Middle frontal gyrus (tissue), 1 donor: ENCODE results near the gene ZNF236.

Experiments
- DNase-seq: peaks from one replicate; pipeline ENCODE4 v3.0.0-alpha.2; 2015; ENCODE audit warnings: low spot score; ENCODE audit errors: extremely low spot score

Gene ZNF236

DNA sequence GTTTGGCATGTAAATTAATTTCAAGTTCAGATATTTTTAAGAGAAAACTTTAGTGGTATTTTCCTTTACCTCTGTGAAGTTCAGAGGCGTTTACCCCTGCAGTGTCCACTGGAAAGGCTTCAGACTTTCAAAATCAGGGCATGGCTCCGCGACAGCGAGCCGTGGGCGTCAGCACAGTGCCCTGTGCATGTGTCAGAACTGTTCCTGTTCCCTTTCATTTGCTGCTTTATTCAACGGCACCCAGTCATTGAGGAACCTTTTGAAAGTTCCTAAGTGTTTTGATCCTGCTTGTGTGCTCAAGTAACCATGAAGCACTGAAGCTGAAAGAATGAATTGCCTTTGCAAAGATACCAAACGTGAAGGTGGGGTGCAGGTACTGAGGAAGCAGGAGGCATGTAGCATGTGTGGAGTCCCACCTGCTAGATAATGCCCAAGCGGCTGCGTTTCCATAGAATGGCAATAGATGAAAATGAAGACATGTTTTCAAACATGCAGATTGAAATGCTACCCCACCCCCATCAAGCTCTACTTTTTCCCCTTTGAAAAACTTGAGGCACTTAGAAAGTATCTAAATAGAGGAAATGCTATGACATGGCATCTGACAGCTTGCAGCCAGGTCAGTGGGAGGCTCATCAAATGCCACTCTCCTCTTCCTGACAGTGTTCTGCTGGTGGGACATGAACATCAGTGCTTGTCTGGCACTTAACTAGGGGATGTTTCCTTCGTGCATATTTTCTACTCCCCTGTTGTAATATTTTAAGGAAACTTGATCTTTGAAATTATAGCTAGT lies 148.6 kb downstream of the ZNF236 start:
- no peak for DNase-seq

- no peak for DNase-seq
Observed at GRCh38 chr18:76972241-76972640, 149.9 kb downstream of the ZNF236 start.

DNA sequence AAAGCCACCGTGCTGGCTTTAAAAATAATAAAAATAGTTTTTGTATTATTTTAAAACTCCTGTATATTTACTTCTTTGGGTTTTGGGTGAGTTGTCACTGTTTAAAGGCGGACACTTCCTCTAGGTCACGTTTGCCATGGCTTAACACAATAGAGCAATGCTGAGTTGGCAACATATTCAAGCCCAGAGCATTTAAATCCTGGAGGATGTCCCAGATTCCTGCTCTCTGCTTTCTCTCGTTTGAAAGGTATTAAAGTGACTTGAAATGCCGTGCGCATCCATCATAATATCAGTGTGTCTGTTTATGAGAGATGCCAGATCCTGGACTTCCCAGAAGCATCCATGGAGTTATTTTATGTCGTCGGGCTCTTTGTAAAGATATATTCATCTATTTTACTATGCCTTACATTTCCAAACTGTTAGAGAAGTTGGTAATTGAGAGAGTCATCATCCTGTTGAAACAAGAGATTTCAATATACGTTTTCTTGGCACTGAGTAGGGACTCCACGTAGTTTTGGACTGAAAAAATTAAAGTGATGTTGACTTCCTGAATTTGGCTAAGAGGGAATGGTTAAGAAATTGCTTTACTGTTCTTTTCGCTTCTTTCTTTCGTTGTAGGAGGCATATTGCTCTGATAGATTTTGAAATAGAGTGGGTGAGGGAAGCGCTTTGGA lies 150.6 kb downstream of the ZNF236 start:
- DNase-seq, result no peak

DNA sequence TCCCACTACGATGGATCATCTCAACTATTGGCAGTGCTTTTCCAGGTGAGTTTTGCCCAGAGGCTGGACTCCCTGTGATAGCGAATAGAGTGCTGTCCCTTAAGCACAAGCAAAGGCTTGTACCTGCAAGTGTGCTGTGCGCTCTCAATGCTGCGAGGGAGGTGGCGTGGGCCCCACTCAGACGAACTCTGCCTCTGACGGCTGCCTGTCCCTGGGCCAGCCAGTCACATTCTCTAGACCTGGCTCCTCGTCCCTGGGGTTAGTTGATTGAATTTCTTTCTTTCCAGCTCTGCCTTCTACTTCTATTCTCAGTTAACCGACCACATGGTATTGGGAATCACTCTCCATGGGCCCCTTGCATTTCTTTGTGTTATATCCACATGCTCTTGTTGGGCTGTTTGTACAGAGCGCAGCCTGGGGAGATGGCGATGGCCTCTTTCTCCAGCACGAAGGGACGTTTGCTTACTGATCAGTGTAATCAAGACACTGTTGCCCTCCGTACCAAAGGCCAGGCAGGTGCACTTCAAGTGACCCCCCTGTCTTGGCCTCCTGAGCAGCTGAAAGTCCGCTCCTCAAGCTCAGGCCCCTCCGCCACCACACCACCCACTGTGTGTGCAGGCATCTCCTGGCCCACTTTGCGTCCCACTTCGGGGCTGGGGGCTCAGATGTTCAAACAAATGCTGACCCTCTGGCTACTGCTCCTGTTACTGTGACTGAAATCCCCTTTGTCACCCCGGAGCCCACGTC lies 151.3 kb downstream of the ZNF236 start:
- DNase-seq, result no peak

DNA sequence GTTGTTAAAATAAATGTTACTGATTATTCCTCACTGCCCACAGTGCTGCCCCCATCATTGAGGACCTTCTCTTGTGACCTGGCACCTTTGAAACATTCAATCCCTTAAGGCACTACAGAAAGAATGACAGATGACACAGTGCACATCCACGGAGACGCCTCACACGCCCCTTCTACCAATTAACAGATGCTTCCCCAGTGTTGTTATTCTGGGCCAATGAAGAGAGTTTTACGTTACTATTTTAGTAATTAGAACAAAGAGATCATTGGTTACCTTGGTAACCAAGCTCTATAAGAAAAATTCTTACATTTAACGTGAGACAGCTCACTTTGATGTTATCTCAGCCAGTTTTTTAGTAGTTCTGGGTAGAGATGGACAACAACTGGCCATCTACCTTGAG lies 152.0 kb downstream of the ZNF236 start:
- DNase-seq, result no peak

DNA sequence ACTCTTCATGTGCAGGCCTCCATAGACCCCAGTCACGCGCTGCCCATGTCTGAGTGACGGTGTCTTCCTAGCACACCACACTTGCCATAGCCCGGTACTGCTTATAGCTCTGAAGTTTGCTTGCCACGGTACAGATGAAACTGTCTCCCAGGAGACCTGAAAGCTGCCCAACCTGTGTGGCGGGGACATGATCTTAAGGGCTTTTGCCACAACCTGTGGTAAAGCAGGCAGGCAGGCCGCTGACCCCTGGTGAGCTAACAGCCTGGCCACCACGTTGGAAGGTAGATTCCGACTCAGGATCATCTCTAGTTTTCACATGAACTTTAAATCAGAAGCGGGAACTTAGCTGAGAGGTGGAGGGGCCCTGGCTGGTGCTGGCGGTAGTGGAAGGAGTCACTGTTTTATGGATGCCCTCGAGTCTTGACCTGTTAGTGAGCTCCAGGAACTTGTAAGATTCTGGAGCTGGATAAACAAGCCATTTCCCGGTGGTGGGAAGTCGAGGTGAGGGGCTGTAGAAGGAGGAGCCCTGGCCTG lies 153.3 kb downstream of the ZNF236 start:
- no peak for DNase-seq

- DNase-seq, result no peak
Observed at GRCh38 chr18:76977108-76977621, 154.8 kb downstream of the ZNF236 start.

- no peak for DNase-seq
Observed at GRCh38 chr18:76977684-76978232, 155.4 kb downstream of the ZNF236 start.

DNA sequence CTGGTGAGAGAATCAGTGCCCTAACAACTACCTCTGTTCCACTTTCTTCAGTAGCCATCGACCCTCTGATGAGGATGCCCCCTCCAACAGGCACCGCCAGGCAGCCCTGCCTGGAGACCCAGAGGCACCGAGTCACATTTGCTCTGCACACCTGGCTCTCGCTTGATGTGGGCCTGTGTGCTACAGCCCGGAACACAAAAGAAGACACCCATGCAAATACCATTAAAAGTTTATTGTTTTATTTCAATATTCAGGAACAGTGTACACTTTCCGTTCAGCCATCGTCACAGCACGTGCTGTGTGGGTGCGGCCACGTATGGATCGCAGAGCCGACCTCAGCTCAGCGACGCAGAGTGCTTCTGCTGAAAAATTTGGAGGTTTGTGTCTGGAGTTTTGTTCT lies 156.3 kb downstream of the ZNF236 start:
- DNase-seq, result no peak

DNA sequence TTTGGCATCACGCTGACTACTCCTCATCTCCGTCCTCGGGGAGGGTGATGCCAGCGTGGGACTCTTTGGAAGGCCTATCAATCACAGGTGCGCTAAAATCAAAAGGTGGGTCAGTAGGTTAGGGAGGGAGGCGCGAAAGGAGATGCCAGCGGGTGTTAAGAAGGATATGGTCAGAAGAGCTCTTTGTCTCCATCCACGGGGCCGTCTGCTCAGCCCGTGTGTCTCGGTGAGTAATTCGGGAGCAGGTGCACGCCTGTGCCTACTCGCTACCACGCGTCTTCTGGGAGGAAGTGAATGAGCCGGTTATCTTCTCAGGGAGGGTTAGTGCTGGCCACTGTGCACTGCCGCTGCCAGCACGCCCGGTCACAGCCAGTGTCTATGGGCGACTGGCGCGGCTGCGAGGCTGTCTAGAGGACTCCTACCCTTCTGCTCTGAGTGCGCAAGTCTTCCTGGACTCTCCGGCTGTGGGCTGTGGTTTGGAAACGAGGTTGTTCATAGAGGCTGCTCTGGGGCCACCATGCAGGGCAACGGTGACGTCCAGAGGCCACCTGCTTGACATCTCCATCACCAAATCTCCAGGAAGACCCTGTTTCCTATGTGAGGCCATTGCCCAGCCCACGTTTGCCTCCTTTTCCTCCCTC lies 156.9 kb downstream of the ZNF236 start:
- no peak for DNase-seq

DNA sequence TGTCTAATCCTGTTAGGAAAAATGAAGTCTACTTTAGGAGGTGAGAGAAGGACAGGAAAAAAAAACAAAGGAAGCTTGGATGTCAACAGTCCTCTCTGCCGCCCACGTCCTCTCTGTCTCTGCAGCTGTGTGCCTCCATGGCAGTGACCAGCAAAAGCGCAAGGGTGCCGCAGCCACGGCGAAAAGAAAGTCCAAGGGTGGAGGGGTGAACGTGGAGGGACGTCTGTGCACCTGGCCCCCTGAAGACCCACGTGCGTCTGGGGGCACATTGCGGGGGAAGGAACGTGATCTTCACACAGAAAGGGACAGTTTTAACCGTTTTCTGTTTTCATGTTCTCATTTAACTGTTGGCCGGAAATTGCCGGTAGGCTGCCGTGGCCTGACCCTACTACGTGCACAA lies 157.5 kb downstream of the ZNF236 start:
- DNase-seq, result no peak

GRCh38 chr18:76980663-76981395 lies 158.5 kb downstream of the ZNF236 start:
- no peak for DNase-seq

- DNase-seq, result no peak
Observed at GRCh38 chr18:76981396-76981968, 159.1 kb downstream of the ZNF236 start.

GRCh38 chr18:76982038-76982437 lies 159.7 kb downstream of the ZNF236 start:
- no peak for DNase-seq

DNA sequence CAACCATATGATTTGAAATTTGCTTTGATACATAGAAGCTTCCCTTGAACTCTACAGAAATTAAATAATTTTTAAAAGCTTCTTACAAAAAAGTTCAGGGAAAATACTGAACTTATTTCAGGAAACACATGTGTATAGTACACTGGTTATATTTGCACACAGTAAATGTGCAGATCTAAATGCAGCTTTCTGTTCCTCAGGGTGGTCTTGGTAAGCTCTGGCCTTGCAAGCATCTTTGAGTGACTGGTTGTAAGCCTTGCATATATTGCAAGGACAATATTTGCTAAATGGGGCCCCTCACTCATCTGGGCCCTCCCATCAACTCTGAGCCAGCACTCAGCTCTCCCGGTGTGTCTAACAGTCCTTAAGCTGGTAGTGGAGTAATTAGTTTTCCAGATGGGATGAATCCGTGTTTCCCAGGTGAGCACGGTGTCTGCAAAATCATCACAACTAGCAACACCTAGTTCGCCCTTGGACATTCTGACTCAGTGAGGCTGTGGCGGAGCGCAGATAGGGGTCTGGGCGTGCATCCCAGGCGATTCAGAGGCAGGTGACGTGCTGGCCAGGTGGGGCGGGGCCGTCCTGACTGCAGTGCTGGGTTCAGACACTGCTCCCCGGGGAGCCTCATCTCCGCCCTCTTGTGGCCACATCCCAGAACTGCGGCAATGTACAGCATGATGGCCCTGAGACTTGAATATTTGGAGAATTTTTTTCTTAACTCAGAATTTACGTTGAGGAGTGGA lies 160.7 kb downstream of the ZNF236 start:
- DNase-seq, result no peak

GRCh38 chr18:76983613-76984051 lies 161.3 kb downstream of the ZNF236 start:
- DNase-seq, result no peak

DNA sequence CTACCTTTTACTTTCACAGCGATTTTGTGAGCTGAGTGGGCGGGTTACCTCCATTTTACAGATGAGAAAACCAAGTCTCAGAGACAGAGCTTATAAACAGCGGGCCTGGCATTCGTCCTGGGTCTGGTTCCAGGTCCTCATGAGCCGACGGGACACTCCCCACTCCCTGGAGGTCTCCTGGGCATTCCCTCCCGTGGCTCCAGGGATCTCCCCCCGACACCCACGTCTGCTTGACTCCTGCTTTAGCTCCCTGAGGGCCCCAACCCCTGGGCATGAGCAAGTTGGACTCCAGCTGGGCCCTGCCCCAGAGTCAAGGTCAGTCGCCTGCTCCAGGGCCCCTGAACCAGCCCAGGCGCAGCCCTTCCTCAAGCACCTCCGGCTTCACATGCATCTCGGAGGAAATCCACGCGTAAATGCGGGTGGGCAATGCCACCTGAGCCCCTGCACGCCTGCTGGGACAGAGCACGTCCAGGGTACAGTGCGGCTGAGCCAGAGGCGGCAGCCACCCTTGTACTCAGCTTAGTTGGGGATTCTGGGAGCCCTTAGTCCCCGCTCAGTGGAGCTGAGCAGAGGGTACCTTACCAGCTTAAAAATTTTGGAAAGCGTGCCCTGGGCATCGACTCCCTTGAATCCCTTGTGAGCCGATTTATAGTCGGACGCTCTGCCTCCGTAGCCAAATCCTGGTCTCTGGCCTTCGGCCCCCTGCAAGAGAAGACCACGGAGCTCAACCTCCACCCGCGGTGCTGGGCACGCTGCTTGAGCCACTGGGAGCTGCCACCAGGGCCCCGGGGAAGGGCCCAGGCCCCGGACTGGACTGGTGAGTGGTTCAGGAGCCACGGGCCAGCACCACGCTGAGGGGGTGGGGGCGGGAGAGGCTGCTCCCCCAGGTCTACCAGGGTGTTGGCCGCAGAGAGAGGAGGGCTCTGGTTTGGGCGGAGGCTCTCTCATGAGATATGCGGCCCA lies 162.1 kb downstream of the ZNF236 start:
- DNase-seq, result no peak
